NCI-H510A treated with DMSO at 0.1 percent for 48 hours (cell line): ENCODE measurements around the gene RAP1B.

ENCODE experiments used
- DNase-seq: peaks from one replicate; lab custom pipeline; 2025; lab: John Stamatoyannopoulos, UW

RAP1B gene

DNA sequence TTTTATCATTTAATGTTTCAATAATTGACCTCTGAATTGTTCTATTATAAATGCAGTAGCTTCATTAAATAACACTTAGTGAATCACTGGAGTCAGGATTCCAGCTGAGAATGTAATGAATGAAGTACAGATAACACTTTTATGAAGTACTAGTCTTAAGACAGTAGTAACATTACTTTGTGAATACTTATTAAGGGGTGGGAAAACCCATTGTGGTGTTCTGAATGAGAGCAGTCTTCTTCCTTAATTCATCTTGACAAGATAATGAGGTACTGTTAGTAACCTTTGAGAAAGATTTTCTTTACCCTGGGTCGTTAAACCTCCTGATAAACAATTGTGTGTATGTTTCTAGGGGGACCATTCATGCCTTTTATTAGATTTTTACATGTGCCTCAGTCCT lies 88.8 kb downstream of the RAP1B start:
- no peak for DNase-seq
